T-cell (primary cell): Measurements from ENCODE around the gene SLC34A3. TPM values are rescaled to one million over a fixed set of nuclear protein-coding genes. Genes with fewer than 3 reads are reported as not detected.

ENCODE experiments used
- ATAC-seq, 4 experiments: fragments of 200-7000 bp in 3 of 4; fragments of 150-1000 bp in 1 of 4; cut with Tn5 transposase; replicated peaks in 1 of 4; 1 replicate in 3 of 4; 2 replicates in 1 of 4; pipeline ENCODE4 v1.10.0; 2021; ENCODE audit warnings: moderate library complexity in 3 of 4, mild to moderate bottlenecking in 2 of 4, moderate number of reproducible peaks in 1 of 4
- CTCF ChIA-PET, 2 donors: fragments of 300-600 bp; sonication (Branson Sonifier 250); formaldehyde crosslinking; loops; one replicate each; lab custom pipeline; 2022; ENCODE audit warnings: antibody characterized with exemption in 2 of 2; lab: Charles Lee
- POLR2A ChIA-PET, 2 donors: fragments of 300-600 bp; sonication (Branson Sonifier 250); formaldehyde crosslinking; loops; one replicate each; lab custom pipeline; 2022; ENCODE audit warnings: antibody characterized with exemption in 2 of 2; lab: Charles Lee
- DNase-seq, 35 experiments: peaks; one replicate each; pipeline versions ENCODE4 v3.0.0 to v3.0.0-alpha.2; 2013 to 2023
- H3K27ac ChIP-seq: one replicate; pipeline ENCODE4 v1.5.1; 2013; ENCODE audit warnings: low read length
- H3K27me3 ChIP-seq, 2 experiments: replicated peaks in 1 of 2; 1 replicate in 1 of 2; 2 replicates in 1 of 2; pipeline versions ENCODE4 v1.6.1 to v1.7.0; 2013; ENCODE audit warnings: low read length in 1 of 2, mixed read lengths in 1 of 2; ENCODE audit not compliant: control insufficient read depth in 2 of 2, insufficient read depth in 2 of 2; ENCODE audit errors: extremely low read depth in 1 of 2
- H3K36me3 ChIP-seq, 2 donors: 1 replicate in 1 of 2; 2 replicates in 1 of 2; pipeline versions ENCODE4 v1.6.1 to v1.7.0; 2013; ENCODE audit warnings: low read length in 1 of 2; ENCODE audit not compliant: control insufficient read depth in 2 of 2, insufficient read depth in 1 of 2; ENCODE audit errors: extremely low read depth in 1 of 2
- H3K4me1 ChIP-seq, 2 experiments: 1 replicate in 1 of 2; 2 replicates in 1 of 2; pipeline versions ENCODE4 v1.6.1 to v1.7.0; 2013; ENCODE audit warnings: low read length in 2 of 2, mixed read lengths in 1 of 2; ENCODE audit not compliant: insufficient read depth in 2 of 2, control insufficient read depth in 1 of 2; ENCODE audit errors: extremely low read depth in 1 of 2
- H3K4me3 ChIP-seq, 2 donors: 1 replicate in 1 of 2; 2 replicates in 1 of 2; pipeline versions ENCODE4 v1.5.1 to v1.7.0; 2013; ENCODE audit warnings: mild to moderate bottlenecking in 2 of 2, low read length in 1 of 2, moderate library complexity in 1 of 2; ENCODE audit not compliant: control insufficient read depth in 1 of 2; ENCODE audit errors: extremely low read depth in 1 of 2
- H3K9me3 ChIP-seq: 2 replicates; pipeline ENCODE4 v1.7.0; 2013
- H3K27ac Mint-ChIP-seq, 2 donors: one replicate each; pipeline ENCODE4 v1.8.0; 2020 to 2021; ENCODE audit warnings: mild to moderate bottlenecking in 2 of 2, mixed read lengths in 2 of 2
- H3K27me3 Mint-ChIP-seq, 2 donors: one replicate each; pipeline ENCODE4 v1.8.0; 2021 to 2022; ENCODE audit warnings: mixed read lengths in 2 of 2
- H3K36me3 Mint-ChIP-seq: one replicate; pipeline ENCODE4 v1.8.0; 2021; ENCODE audit warnings: mixed read lengths
- H3K4me1 Mint-ChIP-seq, 3 donors: one replicate each; pipeline ENCODE4 v1.8.0; 2020 to 2022; ENCODE audit warnings: mixed read lengths in 3 of 3, mild to moderate bottlenecking in 1 of 3
- H3K4me3 Mint-ChIP-seq, 3 donors: one replicate each; pipeline ENCODE4 v1.8.0; 2020 to 2022; ENCODE audit warnings: mild to moderate bottlenecking in 3 of 3, mixed read lengths in 3 of 3, moderate library complexity in 3 of 3
- H3K9me3 Mint-ChIP-seq, 3 donors: one replicate each; pipeline ENCODE4 v1.8.0; 2020 to 2022; ENCODE audit warnings: mixed read lengths in 3 of 3
- WGBS: methylation state at CpG from one replicate; pipeline ENCODE4 v1.1.5; 2013; ENCODE audit warnings: missing lambda C conversion rate; ENCODE audit not compliant: insufficient coverage; 5-methylcytosine and 5-hydroxymethylcytosine counted together
- total RNA-seq, 35 experiments: library from RNA in 6 of 35; stranded (reverse) in 6 of 35; fragments of 120-200 nt in 1 of 35; gene quantifications; one replicate each; pipeline versions ENCODE4 v1.2.1 to v1.2.4 and lab custom pipeline; 2013 to 2026

Gene SLC34A3
- total RNA-seq, 5 donors from 2014 or later (not counting 1 experiment from before 2014, with no cell fraction given): not detected

DNA sequence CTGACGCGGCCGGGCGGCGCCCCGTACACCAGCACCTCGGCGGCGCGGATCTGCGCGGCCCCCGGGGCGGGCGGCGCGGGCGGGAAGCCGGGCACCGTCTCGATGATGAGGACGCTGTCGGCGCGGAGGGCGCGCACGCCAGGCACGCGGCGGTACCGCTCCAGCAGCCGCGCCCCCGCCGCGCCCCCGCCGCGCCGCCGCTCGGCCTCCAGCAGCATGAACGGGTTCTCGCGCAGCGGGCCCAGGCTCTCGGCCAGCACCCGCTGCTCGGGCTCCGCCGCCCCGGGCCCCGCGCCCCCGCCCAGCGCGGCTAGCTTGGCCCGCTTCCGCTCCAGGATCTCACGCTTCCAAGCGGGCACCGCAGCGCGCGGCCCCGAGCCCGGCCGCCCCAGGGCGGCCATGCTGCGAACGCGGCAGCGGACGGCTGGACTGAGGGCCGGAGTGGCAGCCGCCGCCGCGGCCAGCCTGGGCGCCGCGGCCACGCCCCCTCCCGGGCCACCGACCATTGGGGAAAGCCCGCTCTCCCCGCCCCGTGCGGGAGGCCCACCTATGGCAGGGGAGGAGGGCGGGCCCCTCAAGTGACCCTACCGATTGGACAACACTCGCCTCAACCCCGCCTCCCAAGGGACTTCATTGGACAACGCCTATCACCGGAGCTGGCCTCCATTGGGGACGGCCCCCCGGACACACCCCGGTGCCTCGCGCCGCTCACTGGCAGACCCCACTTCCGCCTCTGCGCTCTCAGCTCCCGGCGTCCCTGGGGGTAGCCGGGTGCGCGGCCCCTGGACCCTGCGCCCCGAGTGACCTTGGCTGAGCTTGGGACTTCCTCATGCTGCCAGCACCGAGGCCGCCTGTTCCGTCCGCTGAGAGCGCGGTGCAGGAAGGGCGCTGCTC lies 30.1 kb upstream of the SLC34A3 start, which contains the start of gene TPRN:
TPRN (minus strand) TSS at position 431 of the 894 bp plus-strand sequence; CDS start at position 401, 30 bp downstream.
- H3K4me3 ChIP-seq: peak within 1 kb of the TSS; percentile 75 to 83
- peaks cover 19 to 46% (median 31%) of the 10 kb centered on the region in 3 donors for H3K4me1 Mint-ChIP-seq
- H3K4me1 ChIP-seq: peaks cover 14 to 48% of the 10 kb centered on the region in 2 experiments
- no peaks in the 10 kb centered on the region for H3K27me3 Mint-ChIP-seq
- peak within 1 kb of the TSS; percentile 78 to 79 for H3K27ac Mint-ChIP-seq
- no peaks in the 10 kb centered on the region for H3K9me3 Mint-ChIP-seq
- WGBS: under 1% methylated on average over 118 of the region's 118 CpGs
- H3K9me3 ChIP-seq: no peaks in the 10 kb centered on the region
- ATAC-seq: peak; percentile 92 to 96 (median 96)
- peaks cover 0 to 2% of the 10 kb centered on the region in 2 donors for H3K36me3 ChIP-seq
- peak; percentile 93 to 99 (median 98) for DNase-seq
- peak within 1 kb of the TSS; percentile 84 for H3K27ac ChIP-seq
- H3K27me3 ChIP-seq: peaks cover 0 to 11% of the 10 kb centered on the region in 2 experiments
- ChIA-PET CTCF (interaction anchor here in 1 of 2 donors (0.5 to 0.9 kb wide), 3 partner anchors 12 to 222 kb away, joined by 3 to 4 read pairs (median 4); partner anchors contain the start of genes ANAPC2, EXD3, NOXA1 and SSNA1), POLR2A (interaction anchor here (0.5 to 1.6 kb wide), 6 partner anchors 11 to 114 kb away, joined by 3 to 7 read pairs (median 4); partner anchors contain the start of genes MAN1B1 (in 1 of the 2) and TUBB4B (in 1 of the 2))
- H3K36me3 Mint-ChIP-seq: no peaks in the 10 kb centered on the region
- peak within 1 kb of the TSS; percentile 81 to 89 (median 81) for H3K4me3 Mint-ChIP-seq

DNA sequence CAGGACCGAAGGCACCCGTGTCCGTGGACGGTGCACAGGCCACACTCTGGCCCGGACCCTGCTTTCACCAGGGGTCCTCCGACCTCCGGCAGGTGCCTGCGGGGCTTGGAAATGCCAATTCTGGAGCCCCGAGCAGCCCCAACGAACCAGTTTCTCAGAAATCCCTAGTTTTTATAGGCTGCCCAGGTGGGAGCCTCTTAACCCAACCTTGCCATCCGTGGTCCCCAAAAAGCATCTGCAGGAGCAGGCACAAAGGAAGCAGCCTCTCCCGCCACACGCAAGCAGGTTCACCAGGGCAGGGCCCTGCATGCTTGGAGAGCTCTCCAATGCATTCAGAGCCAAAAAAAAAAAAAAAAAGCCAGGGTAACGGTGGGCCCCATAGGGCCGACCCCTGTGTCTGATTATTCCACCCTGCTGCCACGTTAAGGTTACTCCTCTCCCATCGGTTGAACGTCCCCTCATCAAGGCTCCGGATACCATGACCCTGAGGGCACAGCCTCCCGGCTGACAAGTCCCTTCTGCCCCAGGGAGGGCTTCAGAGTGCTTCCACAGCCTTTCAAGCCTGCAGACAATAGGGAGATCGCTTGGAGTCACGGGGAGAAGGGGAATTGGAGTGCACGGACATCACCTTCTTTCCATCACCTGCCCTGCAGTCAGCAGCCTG lies 29.4 kb upstream of the SLC34A3 start:
- peak overlapping the region; percentile 78 to 79 for H3K27ac Mint-ChIP-seq
- H3K27ac ChIP-seq: peak overlapping the region; percentile 84
- H3K27me3 Mint-ChIP-seq: no peaks in the 10 kb centered on the region
- no peak for ATAC-seq
- peak overlapping the region; percentile 78 to 89 (median 81) for H3K4me3 Mint-ChIP-seq
- H3K36me3 Mint-ChIP-seq: no peaks in the 10 kb centered on the region
- ChIA-PET POLR2A (interaction anchor here (0.6 to 1.6 kb wide), 5 partner anchors 11 to 115 kb away, joined by 3 to 7 read pairs (median 4); partner anchors contain the start of genes MAN1B1 (in 1 of the 2) and TUBB4B (in 1 of the 2)), CTCF (interaction anchor here in 1 of 2 donors (0.6 to 0.9 kb wide), 2 partner anchors 13 to 68 kb away, joined by 3 to 4 read pairs; partner anchors contain the start of genes ANAPC2 and SSNA1)
- WGBS: 31% methylated on average over 22 of the region's 23 CpGs
- DNase-seq: no peak
- H3K4me1 Mint-ChIP-seq: peaks cover 25 to 53% (median 35%) of the 10 kb centered on the region in 3 donors
- peak overlapping the region; percentile 75 to 83 for H3K4me3 ChIP-seq
- H3K9me3 ChIP-seq: no peaks in the 10 kb centered on the region
- no peaks in the 10 kb centered on the region for H3K9me3 Mint-ChIP-seq
- peaks cover 0 to 2% of the 10 kb centered on the region in 2 donors for H3K36me3 ChIP-seq
- H3K4me1 ChIP-seq: peaks cover 18 to 55% of the 10 kb centered on the region in 2 experiments
- H3K27me3 ChIP-seq: peaks cover 0 to 11% of the 10 kb centered on the region in 2 experiments

DNA sequence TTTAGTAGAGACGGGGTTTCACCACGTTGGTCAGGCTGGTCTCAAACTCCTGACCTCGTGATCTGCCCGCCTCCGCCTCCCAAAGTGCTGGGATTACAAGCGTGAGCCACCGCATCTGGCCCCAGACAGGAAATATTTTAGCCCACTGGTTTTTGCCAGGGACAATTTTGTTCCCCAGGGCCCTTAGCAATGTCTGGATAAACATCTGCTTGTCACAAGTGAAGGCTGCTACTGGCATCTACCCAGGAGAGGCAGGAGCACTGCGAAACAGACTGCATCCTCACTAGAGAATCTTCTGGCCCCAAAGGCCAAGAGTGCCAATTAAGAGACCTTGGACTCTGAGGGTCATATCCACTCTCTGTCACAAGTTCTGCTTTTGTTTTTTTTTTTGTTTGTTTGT lies 27.7 kb upstream of the SLC34A3 start:
- Mint-ChIP-seq H3K27ac (no peak overlapping the region), H3K4me1 (peaks cover 39 to 66% (median 48%) of the 10 kb centered on the region in 3 donors), H3K9me3 (no peaks in the 10 kb centered on the region), H3K36me3 (peaks cover 6% of the 10 kb centered on the region), H3K4me3 (no peak overlapping the region), H3K27me3 (no peaks in the 10 kb centered on the region)
- Histone ChIP-seq H3K9me3 (no peaks in the 10 kb centered on the region), H3K4me1 (peaks cover 22 to 66% of the 10 kb centered on the region in 2 experiments), H3K27me3 (peaks cover 0 to 11% of the 10 kb centered on the region in 2 experiments), H3K4me3 (no peak overlapping the region), H3K36me3 (peaks cover 0 to 2% of the 10 kb centered on the region in 2 donors), H3K27ac (no peak overlapping the region)
- ChIA-PET CTCF (interaction anchor here in 1 of 2 donors (0.7 kb wide), 1 partner anchor 14 kb away, joined by 5 read pairs; no protein-coding TSS in a partner anchor), POLR2A (interaction anchor here in 1 of 2 donors (0.7 kb wide), 1 partner anchor 51 kb away, joined by 4 read pairs; no protein-coding TSS in a partner anchor)
- ATAC-seq (no peak), DNase-seq (no peak)
- 97% methylated on average over 4 of the region's 8 CpGs for WGBS

GRCh38 chr9:137204731-137205125 lies 26.0 kb upstream of the SLC34A3 start:
- no peak for ATAC-seq

DNA sequence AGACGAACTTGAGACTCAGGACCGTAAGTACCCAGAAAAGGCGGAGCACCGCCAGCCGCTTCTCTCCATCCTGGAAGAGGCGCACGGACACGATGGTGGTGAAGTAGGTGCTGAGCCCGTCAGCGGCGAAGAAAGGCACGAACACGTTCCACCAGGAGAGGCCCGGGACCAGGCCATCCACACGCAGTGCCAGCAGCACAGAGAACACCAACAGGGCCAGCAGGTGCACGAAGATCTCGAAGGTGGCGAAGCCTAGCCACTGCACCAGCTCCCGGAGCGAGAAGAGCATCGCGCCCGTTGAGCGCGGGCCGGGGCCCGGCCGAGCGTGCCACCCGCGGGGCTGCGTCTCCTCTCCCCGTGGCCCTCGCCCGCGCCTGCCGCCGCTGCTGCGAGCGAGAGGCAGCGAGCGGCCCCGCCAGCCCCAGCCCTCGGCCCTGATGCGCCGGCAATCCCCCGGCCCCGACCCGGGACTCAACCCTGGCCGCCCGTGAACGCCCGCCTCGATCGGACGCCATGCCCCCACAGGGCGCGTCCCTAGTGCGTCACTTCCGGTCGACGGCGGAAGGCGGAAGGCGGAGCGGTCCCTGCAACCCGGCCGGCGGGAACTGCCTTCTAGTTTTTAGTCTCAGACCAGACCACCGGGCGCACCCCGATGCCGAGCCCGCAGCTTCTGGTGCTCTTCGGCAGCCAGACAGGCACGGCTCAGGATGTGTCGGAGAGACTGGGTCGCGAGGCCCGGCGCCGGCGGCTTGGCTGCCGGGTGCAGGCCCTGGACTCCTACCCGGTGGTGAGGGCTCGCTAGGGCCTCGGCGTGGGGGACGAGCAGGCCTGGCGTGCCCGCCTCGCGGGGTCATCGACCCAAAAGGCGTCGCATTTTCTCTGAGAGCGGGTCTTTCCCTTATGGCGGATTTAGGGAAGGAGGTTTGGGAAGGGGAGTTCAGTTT lies 25.3 kb upstream of the SLC34A3 start, which contains the start of the genes NDOR1 and TMEM203:
NDOR1 (plus strand) TSS at position 575 of the 944 bp plus-strand sequence; CDS start at position 653, 78 bp downstream.
TMEM203 (minus strand) TSS at position 523 of the 944 bp plus-strand sequence; CDS start at position 289, 234 bp downstream.
- POLR2A ChIA-PET: interaction anchor here (1.0 to 1.2 kb wide), 2 partner anchors 17 to 36 kb away, joined by 3 to 4 read pairs; partner anchors contain the start of genes RNF208 (in 1 of the 2) and TUBB4B (in 1 of the 2)
- WGBS: under 1% methylated on average over 95 of the region's 98 CpGs
- H3K27ac Mint-ChIP-seq: peak within 1 kb of the TSS; percentile 88 to 89
- Histone ChIP-seq H3K4me3 (peak within 1 kb of the TSS; percentile 71 to 88), H3K4me1 (peaks cover 22 to 51% of the 10 kb centered on the region in 2 experiments), H3K27me3 (no peaks in the 10 kb centered on the region), H3K27ac (peak within 1 kb of the TSS; percentile 73), H3K36me3 (peaks cover 0 to 6% of the 10 kb centered on the region in 2 donors), H3K9me3 (no peaks in the 10 kb centered on the region)
- ATAC-seq: peak; percentile 50 to 59 (median 54)
- peaks cover 39 to 63% (median 48%) of the 10 kb centered on the region in 3 donors for H3K4me1 Mint-ChIP-seq
- DNase-seq: peak; percentile 80 to 95 (median 91)
- H3K4me3 Mint-ChIP-seq: peak within 1 kb of the TSS; percentile 90 to 92 (median 91)
- peaks cover 9% of the 10 kb centered on the region for H3K36me3 Mint-ChIP-seq
- CTCF ChIA-PET: interaction anchor here in 1 of 2 donors (0.6 kb wide), 1 partner anchor 31 kb away, joined by 3 read pairs; no protein-coding TSS in a partner anchor
- no peaks in the 10 kb centered on the region for H3K9me3 Mint-ChIP-seq
- no peaks in the 10 kb centered on the region for H3K27me3 Mint-ChIP-seq

More at GRCh38 chr9:137204731-137205125, 26.0 kb upstream of the SLC34A3 start:
- CTCF ChIA-PET: interaction anchor here in 1 of 2 donors (0.5 to 0.6 kb wide), 2 partner anchors 32 to 84 kb away, joined by 3 read pairs; no protein-coding TSS in a partner anchor
- DNase-seq: no peak
- POLR2A ChIA-PET: interaction anchor here in 1 of 2 donors (1.2 kb wide), 1 partner anchor 36 kb away, joined by 4 read pairs; the partner anchor contains the start of gene TUBB4B
- H3K4me3 Mint-ChIP-seq: peak overlapping the region; percentile 90 to 92 (median 91)
- Histone ChIP-seq H3K4me1 (peaks cover 22 to 53% of the 10 kb centered on the region in 2 experiments), H3K27me3 (peaks cover 0 to under 1% of the 10 kb centered on the region in 2 experiments), H3K9me3 (no peaks in the 10 kb centered on the region), H3K36me3 (peaks cover 0 to 6% of the 10 kb centered on the region in 2 donors), H3K27ac (peak overlapping the region; percentile 73), H3K4me3 (peak overlapping the region; percentile 71 to 88)
- H3K9me3 Mint-ChIP-seq: no peaks in the 10 kb centered on the region
- H3K4me1 Mint-ChIP-seq: peaks cover 39 to 63% (median 48%) of the 10 kb centered on the region in 3 donors
- H3K27ac Mint-ChIP-seq: peak overlapping the region; percentile 88 to 89
- peaks cover 9% of the 10 kb centered on the region for H3K36me3 Mint-ChIP-seq
- WGBS: 21% methylated on average over 20 of the region's 21 CpGs
- H3K27me3 Mint-ChIP-seq: no peaks in the 10 kb centered on the region
